ENCODE results near the gene FOXC1.

GRCh38 chr6:1657771-1658165 is 48.1 kb downstream of the FOXC1 start:
- TF ChIP-seq CTCF (conservative IDR thresholded peaks at IDR 0.05; ENCODE audit: low read depth, low read length) (no peak), EZH2 (IDR thresholded peaks at IDR 0.05; ENCODE audit: low read length, unreplicated experiment) (no peak), EZH2phosphoT487 (IDR thresholded peaks at IDR 0.05; ENCODE audit: borderline replicate concordance, low read length) (no peak)
